Measurements from ENCODE around the gene KCNQ1OT1. TPM values are rescaled to one million over a fixed set of nuclear protein-coding genes. Genes with fewer than 3 reads are reported as not detected.

KCNQ1OT1 gene
- polyA plus RNA-seq, 3 donors from 2014 or later = 0.04 to 0.12 TPM; not detected in 1

GRCh38 chr11:2631161-2631560 is 68.6 kb downstream of the KCNQ1OT1 start:
- H3K9me3 Mint-ChIP-seq = peaks cover 29 to 53% (median 37%) of the 10 kb centered on the region in 6 donors
- peaks cover 0 to 10% (median 6%) of the 10 kb centered on the region in 3 donors for H3K36me3 Mint-ChIP-seq

GRCh38 chr11:2630679-2631078 is 69.1 kb downstream of the KCNQ1OT1 start:
- H3K4me3 Mint-ChIP-seq = no peak overlapping the region
- H3K4me1 Mint-ChIP-seq = no peaks in the 10 kb centered on the region
- peaks cover 0 to 10% (median 6%) of the 10 kb centered on the region in 3 donors for H3K36me3 Mint-ChIP-seq
- DNase-seq = no peak
- peaks cover 29 to 53% (median 35%) of the 10 kb centered on the region in 6 donors for H3K9me3 Mint-ChIP-seq
- peaks cover 4 to 8% (median 8%) of the 10 kb centered on the region in 3 donors for H3K27me3 Mint-ChIP-seq (ENCODE audit: low read depth in 3 of 3)
- no peak overlapping the region for H3K27ac Mint-ChIP-seq

More at GRCh38 chr11:2631161-2631560, 68.6 kb downstream of the KCNQ1OT1 start:
- Mint-ChIP-seq H3K27me3 (ENCODE audit: low read depth in 3 of 3) (peaks cover 4 to 8% (median 8%) of the 10 kb centered on the region in 3 donors), H3K4me3 (no peak overlapping the region), H3K4me1 (no peaks in the 10 kb centered on the region), H3K27ac (no peak overlapping the region)
- DNase-seq = no peak

- no peak for DNase-seq
- Mint-ChIP-seq H3K36me3 (peaks cover 0 to 4% (median 0%) of the 10 kb centered on the region in 3 donors), H3K9me3 (peaks cover 0 to 13% (median 9%) of the 10 kb centered on the region in 6 donors), H3K4me1 (no peaks in the 10 kb centered on the region), H3K27ac (no peak overlapping the region), H3K4me3 (no peak overlapping the region), H3K27me3 (ENCODE audit: low read depth in 3 of 3) (peaks cover 5 to 12% (median 6%) of the 10 kb centered on the region in 3 donors)
Observed at GRCh38 chr11:2625183-2625582, 74.6 kb downstream of the KCNQ1OT1 start.

- DNase-seq = no peak
- H3K4me1 Mint-ChIP-seq = no peaks in the 10 kb centered on the region
- H3K4me3 Mint-ChIP-seq = no peak overlapping the region
Observed at GRCh38 chr11:2621894-2622293, 77.9 kb downstream of the KCNQ1OT1 start.

GRCh38 chr11:2612884-2613571 is 86.8 kb downstream of the KCNQ1OT1 start:
- Mint-ChIP-seq H3K36me3 (peaks cover 0 to 3% (median 0%) of the 10 kb centered on the region in 3 donors), H3K4me3 (no peak overlapping the region), H3K27ac (no peak overlapping the region), H3K4me1 (no peaks in the 10 kb centered on the region), H3K9me3 (peaks cover 0 to 17% (median 12%) of the 10 kb centered on the region in 6 donors), H3K27me3 (ENCODE audit: low read depth in 3 of 3) (peaks cover 5 to 12% (median 10%) of the 10 kb centered on the region in 3 donors)
- no peak for DNase-seq

More at GRCh38 chr11:2621894-2622293, 77.9 kb downstream of the KCNQ1OT1 start:
- H3K27ac Mint-ChIP-seq = no peak overlapping the region
- H3K9me3 Mint-ChIP-seq = peaks cover 0 to 3% (median 0%) of the 10 kb centered on the region in 6 donors
- peaks cover 8 to 12% (median 10%) of the 10 kb centered on the region in 3 donors for H3K27me3 Mint-ChIP-seq (ENCODE audit: low read depth in 3 of 3)
- no peaks in the 10 kb centered on the region for H3K36me3 Mint-ChIP-seq

- no peak for DNase-seq
- Mint-ChIP-seq H3K9me3 (peaks cover 0 to 17% (median 12%) of the 10 kb centered on the region in 6 donors), H3K27me3 (ENCODE audit: low read depth in 3 of 3) (peaks cover 6 to 17% (median 7%) of the 10 kb centered on the region in 3 donors), H3K36me3 (peaks cover 0 to 3% (median 0%) of the 10 kb centered on the region in 3 donors), H3K4me3 (no peak overlapping the region), H3K4me1 (no peaks in the 10 kb centered on the region), H3K27ac (no peak overlapping the region)
Observed at GRCh38 chr11:2609345-2609744, 90.4 kb downstream of the KCNQ1OT1 start.

GRCh38 chr11:2599561-2600189 is 100.1 kb downstream of the KCNQ1OT1 start:
- DNase-seq = no peak
- no peak overlapping the region for H3K4me3 Mint-ChIP-seq
- peaks cover 0 to 18% (median 4%) of the 10 kb centered on the region in 3 donors for H3K27me3 Mint-ChIP-seq (ENCODE audit: low read depth in 3 of 3)
- peaks cover 0 to 10% (median 1%) of the 10 kb centered on the region in 6 donors for H3K9me3 Mint-ChIP-seq
- no peaks in the 10 kb centered on the region for H3K36me3 Mint-ChIP-seq
- H3K27ac Mint-ChIP-seq = no peak overlapping the region
- H3K4me1 Mint-ChIP-seq = no peaks in the 10 kb centered on the region

GRCh38 chr11:2595204-2595603 is 104.6 kb downstream of the KCNQ1OT1 start:
- peaks cover 1 to 8% (median 7%) of the 10 kb centered on the region in 3 donors for H3K27me3 Mint-ChIP-seq (ENCODE audit: low read depth in 3 of 3)
- no peaks in the 10 kb centered on the region for H3K4me1 Mint-ChIP-seq
- DNase-seq = no peak
- H3K36me3 Mint-ChIP-seq = no peaks in the 10 kb centered on the region
- H3K27ac Mint-ChIP-seq = no peak overlapping the region
- peaks cover 0 to 10% (median 1%) of the 10 kb centered on the region in 6 donors for H3K9me3 Mint-ChIP-seq
- H3K4me3 Mint-ChIP-seq = no peak overlapping the region

- H3K27ac Mint-ChIP-seq = no peak overlapping the region
- no peaks in the 10 kb centered on the region for H3K36me3 Mint-ChIP-seq
- H3K4me3 Mint-ChIP-seq = no peak overlapping the region
- H3K27me3 Mint-ChIP-seq (ENCODE audit: low read depth in 3 of 3) = peaks cover 1 to 7% (median 2%) of the 10 kb centered on the region in 3 donors
- H3K4me1 Mint-ChIP-seq = no peaks in the 10 kb centered on the region
- H3K9me3 Mint-ChIP-seq = peaks cover 0 to 10% (median 1%) of the 10 kb centered on the region in 6 donors
- no peak for DNase-seq
Observed at GRCh38 chr11:2594267-2594666, 105.5 kb downstream of the KCNQ1OT1 start.

GRCh38 chr11:2593393-2593950 is 106.3 kb downstream of the KCNQ1OT1 start:
- no peak for DNase-seq
- H3K27me3 Mint-ChIP-seq (ENCODE audit: low read depth in 3 of 3) = peaks cover 0 to 7% (median 1%) of the 10 kb centered on the region in 3 donors
- H3K27ac Mint-ChIP-seq = no peak overlapping the region
- H3K4me3 Mint-ChIP-seq = no peak overlapping the region
- no peaks in the 10 kb centered on the region for H3K36me3 Mint-ChIP-seq
- H3K9me3 Mint-ChIP-seq = peaks cover 0 to 6% (median 1%) of the 10 kb centered on the region in 6 donors
- no peaks in the 10 kb centered on the region for H3K4me1 Mint-ChIP-seq

- Mint-ChIP-seq H3K27me3 (ENCODE audit: low read depth in 3 of 3) (peaks cover 0 to 7% (median 1%) of the 10 kb centered on the region in 3 donors), H3K27ac (no peak overlapping the region), H3K36me3 (no peaks in the 10 kb centered on the region), H3K4me1 (no peaks in the 10 kb centered on the region), H3K4me3 (no peak overlapping the region), H3K9me3 (peaks cover 0 to 2% (median 0%) of the 10 kb centered on the region in 6 donors)
- DNase-seq = no peak
Observed at GRCh38 chr11:2592559-2593392, 107.0 kb downstream of the KCNQ1OT1 start.

- no peaks in the 10 kb centered on the region for H3K36me3 Mint-ChIP-seq
- no peaks in the 10 kb centered on the region for H3K9me3 Mint-ChIP-seq
- H3K27ac Mint-ChIP-seq = no peak overlapping the region
- no peak overlapping the region for H3K4me3 Mint-ChIP-seq
- no peak for DNase-seq
- H3K4me1 Mint-ChIP-seq = no peaks in the 10 kb centered on the region
- peaks cover 0 to 7% (median 3%) of the 10 kb centered on the region in 3 donors for H3K27me3 Mint-ChIP-seq (ENCODE audit: low read depth in 3 of 3)
Observed at GRCh38 chr11:2591805-2592204, 108.0 kb downstream of the KCNQ1OT1 start.
